NOMO-1 treated with DMSO at 0.1 percent for 48 hours (cell line): ENCODE results near the gene RPS6KA3.

Source experiments
- DNase-seq: peaks from one replicate; lab custom pipeline; 2025; ENCODE audit not compliant: unreplicated experiment; lab: John Stamatoyannopoulos, UW

The RPS6KA3 gene

DNA sequence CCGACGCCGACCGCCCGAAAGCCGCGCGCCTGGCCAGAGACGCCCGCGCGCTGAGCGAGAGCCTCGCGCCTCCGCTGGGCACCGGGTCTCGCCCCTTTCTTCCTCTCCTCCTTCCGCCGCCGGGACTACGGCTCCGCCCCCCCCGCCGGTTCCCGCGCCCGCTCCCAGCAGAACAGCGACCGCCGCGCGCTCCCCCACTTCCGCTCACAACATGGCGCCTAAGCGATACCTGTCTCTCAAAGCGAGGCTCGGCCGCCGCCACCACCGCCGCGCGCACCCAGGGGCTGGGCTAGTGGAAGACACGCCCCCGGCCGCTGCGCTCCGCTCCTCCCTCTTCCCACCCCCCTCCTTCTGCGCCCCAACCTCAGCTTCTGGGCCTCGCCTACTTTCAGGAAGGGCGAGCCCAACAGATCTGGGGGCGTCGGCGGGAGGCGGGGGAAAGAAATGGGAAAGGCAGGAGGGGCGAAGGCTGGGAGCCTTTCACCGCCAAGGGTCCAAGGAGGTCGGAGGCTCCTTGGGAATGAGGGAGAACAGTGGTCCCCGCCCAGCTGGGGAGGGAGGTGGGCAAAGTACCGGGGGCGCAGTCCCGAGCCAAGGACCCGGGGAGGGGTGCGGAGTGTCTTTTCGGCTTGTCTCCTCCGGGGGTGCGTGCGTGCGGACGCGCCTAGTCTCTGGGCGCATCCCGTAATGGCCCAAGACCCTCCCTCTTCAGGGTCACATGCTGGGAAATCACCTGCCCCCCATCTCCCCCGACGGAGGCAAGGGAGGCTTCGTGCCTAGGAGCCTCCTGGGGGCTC is at the start of gene RPS6KA3:
TSS of gene RPS6KA3 (minus strand) at position 100 of the 797 bp plus-strand sequence. CDS start 277 bp downstream, outside the sequence.
- DNase-seq, result peak; percentile 78

DNA sequence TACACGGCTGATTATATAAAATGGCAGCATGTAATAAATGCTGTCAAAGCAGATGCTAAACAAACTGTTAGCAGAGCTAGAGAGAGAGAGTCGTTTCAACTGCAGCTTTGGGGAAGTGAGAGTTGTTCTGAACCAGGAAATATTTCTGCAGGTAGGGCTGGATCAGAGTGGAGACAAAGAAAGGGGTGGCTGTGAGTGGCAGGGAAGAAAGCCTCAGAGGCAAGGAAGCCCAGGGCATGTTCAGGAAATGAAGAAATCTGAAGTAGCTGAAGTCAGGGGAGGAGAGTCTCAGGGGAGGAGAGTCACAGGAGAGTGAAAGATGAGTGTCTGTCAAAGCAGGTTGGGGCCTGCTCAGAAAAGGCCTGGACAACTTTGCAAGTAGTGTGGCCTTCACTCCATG is 48.4 kb upstream of the RPS6KA3 start:
- peak; percentile 97 for DNase-seq

GRCh38 chrX:20313899-20314298 is 47.2 kb upstream of the RPS6KA3 start:
- peak; percentile 93 for DNase-seq

DNA sequence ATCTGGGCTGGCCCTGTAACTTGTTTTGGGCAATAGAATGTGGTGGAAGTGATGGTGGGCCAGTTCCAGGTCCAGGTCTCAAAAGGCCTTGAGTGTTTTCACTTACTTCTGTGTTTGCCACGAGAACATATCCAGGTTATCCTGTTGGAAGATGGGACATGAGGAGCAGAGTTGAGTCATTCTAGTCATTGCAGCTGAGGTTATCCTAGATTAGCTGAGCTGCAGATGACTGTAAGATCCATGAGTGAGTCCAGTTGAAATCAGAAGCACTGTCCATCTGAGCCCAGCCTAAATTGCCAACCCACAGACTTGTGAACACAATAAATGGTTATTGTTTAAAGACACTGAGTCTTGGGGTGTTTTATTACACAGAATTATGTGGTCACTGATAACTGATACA is 45.3 kb upstream of the RPS6KA3 start:
- DNase-seq, result no peak

DNA sequence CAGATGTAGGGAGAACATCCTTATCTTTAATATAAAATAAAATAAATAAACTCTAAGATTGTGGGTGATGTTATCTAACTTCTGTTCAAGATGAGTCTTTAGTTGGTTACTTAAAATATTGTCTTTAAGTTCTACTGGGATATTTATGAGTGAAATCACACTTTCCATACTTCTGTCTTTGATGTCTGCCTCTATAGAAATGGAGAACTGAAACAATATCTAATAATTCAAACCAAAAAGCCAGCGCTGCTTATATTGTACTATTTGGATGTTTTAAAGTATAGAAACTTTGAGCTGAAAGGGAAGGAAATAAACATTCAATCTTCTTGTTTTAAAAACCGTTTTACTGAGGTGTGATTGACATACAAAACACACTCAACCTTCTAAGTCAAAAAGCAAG is 44.8 kb upstream of the RPS6KA3 start:
- peak; percentile 67 for DNase-seq

GRCh38 chrX:20309806-20310205 is 43.1 kb upstream of the RPS6KA3 start:
- DNase-seq, result no peak

GRCh38 chrX:20306668-20307067 is 40.0 kb upstream of the RPS6KA3 start:
- DNase-seq, result no peak

DNA sequence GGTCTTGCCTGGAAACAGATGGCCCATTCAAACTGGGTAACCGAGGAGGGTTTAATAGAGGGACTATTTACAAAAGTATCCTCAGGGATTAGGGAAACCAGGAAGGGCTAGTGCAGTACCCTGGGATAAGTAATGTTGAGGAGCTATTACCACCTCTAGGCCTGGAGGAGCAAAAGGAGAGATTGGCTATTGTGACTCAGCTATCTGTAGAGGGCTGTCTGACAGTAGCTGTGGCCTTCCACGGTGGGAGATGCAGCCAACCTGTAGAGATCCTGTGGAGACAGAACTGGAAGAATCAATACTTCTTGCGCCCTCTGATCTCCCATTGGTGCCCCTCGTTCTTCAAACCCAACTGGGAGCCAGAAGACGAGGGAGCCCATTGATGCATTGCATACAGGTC is 34.1 kb upstream of the RPS6KA3 start:
- DNase-seq, result peak; percentile 32

- no peak for DNase-seq
Observed at GRCh38 chrX:20294957-20295356, 28.2 kb upstream of the RPS6KA3 start.

GRCh38 chrX:20294284-20294683 is 27.6 kb upstream of the RPS6KA3 start:
- DNase-seq, result no peak

DNA sequence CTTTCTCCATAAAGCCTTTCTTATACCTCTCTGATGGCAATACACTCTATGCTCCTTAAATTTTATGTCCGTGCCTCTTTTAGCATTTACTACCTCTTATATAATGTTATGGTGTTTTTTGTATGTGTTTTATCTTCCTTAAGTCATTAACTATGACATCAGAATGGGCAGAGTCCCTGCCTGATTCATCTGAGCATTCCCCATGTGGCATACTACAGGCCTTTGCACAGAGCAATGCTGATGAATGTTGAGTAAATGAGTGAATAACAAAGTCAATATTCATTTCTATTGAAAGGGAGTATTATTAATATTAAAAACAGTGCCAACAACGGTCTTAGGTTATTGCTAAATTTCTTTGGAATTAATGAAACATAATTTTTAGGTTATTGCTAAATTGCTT is 18.8 kb upstream of the RPS6KA3 start:
- DNase-seq, result no peak

DNA sequence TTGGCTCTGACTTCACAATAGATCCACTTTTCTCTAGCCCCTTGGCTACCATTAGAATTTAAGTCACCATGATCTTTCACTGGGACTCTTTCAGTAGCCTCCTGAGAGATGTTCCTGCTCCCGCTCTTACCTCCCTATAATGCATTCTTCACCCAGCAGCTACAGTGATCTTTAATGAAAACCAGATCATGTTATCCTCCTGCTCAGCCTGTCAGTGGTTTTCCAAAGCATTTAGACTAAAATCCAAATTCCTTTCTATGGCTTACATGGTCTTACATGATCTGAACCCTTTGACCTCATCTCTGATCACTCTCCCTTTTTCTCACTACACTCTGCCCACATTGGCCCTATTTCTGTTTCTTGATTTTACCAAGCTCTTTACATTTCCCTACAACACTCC is 18.3 kb upstream of the RPS6KA3 start:
- no peak for DNase-seq

DNA sequence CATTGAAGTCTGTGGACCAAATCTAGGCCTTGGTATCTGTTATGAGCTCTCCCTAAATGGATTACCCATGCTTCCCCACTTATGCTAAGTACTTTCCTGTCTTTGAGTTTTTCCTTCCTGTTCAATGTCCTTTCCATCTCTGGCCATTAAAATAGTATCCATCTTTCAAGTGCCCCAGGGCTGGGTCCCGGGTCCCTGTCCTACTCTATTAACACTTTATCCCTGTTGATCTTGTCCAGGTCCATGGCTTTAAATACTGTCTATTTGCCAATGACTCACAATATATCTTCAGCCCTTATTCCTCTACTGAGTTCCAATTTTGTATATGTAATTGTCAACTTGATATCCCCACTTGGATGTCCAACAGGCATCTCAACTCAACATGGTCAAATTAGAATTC is 17.7 kb upstream of the RPS6KA3 start:
- no peak for DNase-seq

GRCh38 chrX:20280938-20281337 is 14.2 kb upstream of the RPS6KA3 start:
- DNase-seq, result no peak

DNA sequence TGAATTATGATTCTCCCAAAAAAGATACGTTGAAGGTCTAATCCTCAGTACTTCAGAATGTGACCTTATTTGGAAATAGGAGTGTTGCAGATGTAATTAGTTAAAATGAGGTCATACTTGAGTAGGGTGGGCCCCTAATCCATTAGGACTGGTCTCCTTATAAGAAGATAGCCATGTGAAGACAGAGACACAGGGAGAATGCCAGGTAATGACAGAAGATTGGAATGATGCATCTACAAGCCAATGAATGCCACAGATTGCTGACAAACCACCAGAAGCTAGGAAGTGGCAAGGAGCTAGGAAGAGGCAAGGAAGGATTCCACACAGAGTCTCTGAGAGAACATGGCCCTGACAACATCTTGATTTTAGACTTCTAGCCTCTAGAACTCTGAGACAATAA is 7.4 kb upstream of the RPS6KA3 start:
- no peak for DNase-seq

- DNase-seq, result no peak
Observed at GRCh38 chrX:20271730-20272129, 5.0 kb upstream of the RPS6KA3 start.

GRCh38 chrX:20271186-20271585 is 4.5 kb upstream of the RPS6KA3 start:
- DNase-seq, result no peak

- no peak for DNase-seq
Observed at GRCh38 chrX:20270562-20270890, 3.8 kb upstream of the RPS6KA3 start.

DNA sequence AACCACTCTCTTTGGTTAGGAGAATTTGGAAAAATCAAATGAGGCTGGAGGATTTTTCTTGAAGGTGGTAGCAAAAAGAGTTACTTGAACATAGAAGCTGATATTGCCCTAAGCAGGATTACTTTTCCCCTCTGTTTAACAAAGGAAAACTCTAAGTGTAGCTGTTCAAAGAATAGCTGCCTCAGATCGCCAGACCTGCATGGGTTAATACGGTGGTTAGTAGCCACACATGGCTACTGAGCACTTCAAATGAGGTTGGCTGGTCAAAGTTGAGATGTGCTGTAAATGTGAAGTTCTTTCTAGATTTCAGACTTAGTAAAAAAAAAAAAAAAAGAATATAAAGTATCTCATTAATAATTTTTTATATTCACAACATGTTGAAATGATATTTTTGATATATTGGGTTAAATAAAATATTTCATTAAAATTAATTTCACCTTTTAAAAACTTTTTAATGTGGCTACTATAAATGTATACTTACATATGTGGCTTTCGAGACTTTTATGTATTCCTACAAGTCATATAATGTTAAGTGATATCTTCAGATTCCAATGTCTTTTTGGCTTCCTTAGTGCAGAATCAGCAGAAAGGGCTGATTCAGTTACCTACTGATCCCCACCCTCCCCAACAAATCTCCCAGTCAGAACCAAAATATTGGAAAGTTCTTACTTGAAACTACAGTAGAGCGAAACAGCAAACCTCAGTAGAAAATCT is 3.3 kb upstream of the RPS6KA3 start:
- no peak for DNase-seq

DNA sequence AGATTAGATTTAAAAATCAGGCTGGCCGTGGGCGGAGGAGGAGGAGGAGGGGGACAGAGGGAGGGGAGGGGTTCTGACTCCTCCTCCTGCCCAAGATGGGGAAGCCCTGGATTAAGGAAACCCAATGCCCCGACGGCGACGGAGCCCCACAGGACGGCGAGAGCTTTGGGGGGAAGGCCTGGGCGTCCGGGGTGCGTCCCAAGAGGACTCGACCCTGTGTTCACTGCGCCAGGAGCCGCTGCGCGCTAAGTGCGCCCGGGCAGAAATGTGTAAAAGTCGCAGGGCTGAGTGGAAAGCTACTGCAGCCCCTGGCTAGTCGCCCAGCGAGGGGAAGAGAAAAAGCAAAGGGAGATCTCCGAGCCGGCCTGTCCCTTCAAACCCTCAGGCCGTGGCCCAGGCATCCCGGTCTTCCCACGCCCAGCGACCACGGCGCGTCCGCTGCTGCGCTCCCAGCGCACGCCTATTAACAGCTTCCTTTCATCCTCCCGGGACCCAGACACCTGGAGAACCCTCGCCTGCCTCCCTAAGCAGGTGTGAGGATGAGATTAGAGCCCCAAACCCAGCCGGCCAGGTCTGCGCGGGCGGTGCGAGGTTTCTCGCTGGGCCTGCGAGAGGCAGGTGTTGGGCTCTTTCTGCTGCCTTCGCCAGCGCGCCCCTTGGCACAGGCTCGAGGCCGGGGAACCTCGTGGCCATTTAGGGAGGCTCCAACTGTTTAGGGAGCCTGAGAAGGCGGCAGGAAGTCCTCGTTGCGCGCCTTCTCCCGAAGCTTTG is 1.4 kb upstream of the RPS6KA3 start:
- no peak for DNase-seq

- DNase-seq, result no peak
Observed at GRCh38 chrX:20267607-20267930, 860 bp upstream of the RPS6KA3 start.
